Uterus (tissue), 4 donors: ENCODE results near the gene MRC2. TPM values are rescaled to one million over a fixed set of nuclear protein-coding genes. Genes with fewer than 3 reads are reported as not detected.

Experiments used
- DNase-seq, 2 donors: peaks; one replicate each; pipeline ENCODE4 v3.0.0-alpha.2; 2019 to 2020
- H3K27ac ChIP-seq, 2 donors: fragments of 200-600 bp; sonication (generic); 1 replicate in 1 of 2; 2 replicates in 1 of 2; pipeline ENCODE4 v1.5.1; 2016 to 2018
- H3K27me3 ChIP-seq, 2 donors: fragments of 200-600 bp; sonication (generic); one replicate each; pipeline ENCODE4 v1.5.1; 2018 to 2019; ENCODE audit warnings: control low read depth in 1 of 2
- H3K36me3 ChIP-seq, 2 donors: fragments of 200-600 bp; sonication (generic); one replicate each; pipeline ENCODE4 v1.5.1; 2019; ENCODE audit warnings: control low read depth in 1 of 2
- H3K4me1 ChIP-seq, 2 donors: fragments of 200-600 bp; sonication (generic); one replicate each; pipeline ENCODE4 v1.5.1; 2018 to 2019; ENCODE audit warnings: control low read depth in 1 of 2
- H3K4me3 ChIP-seq, 2 donors: fragments of 200-600 bp; sonication (generic); 1 replicate in 1 of 2; 2 replicates in 1 of 2; pipeline ENCODE4 v1.5.1; 2018 to 2019; ENCODE audit warnings: mild to moderate bottlenecking in 1 of 2
- H3K9me3 ChIP-seq, 2 donors: fragments of 200-600 bp; sonication (generic); one replicate each; pipeline ENCODE4 v1.5.1; 2019; ENCODE audit warnings: control low read depth in 1 of 2
- POLR2A ChIP-seq, 2 donors: fragments of 450-650 bp; IDR thresholded peaks; one replicate each; pipeline ENCODE4 v1.6.1; 2016; ENCODE audit warnings: antibody characterized with exemption in 2 of 2, mild to moderate bottlenecking in 1 of 2, moderate library complexity in 1 of 2
- intact Hi-C: fragments of 100-400 bp; cut with DNase I; formaldehyde crosslinking; loops from one replicate; pipeline ENCODE4 v1.15.1; 2023; ENCODE audit warnings: low total_unique reads
- total RNA-seq, 4 donors: library from RNA; depleted of rRNA in 3 of 4; stranded (reverse); fragments of >200 nt in 3 of 4; gene quantifications; one replicate each; pipeline versions ENCODE4 v1.1.0 to v1.2.4, GENCODE V29; 2014 to 2023
- TF ChIP-seq, protein P1 (sequence below), 4 experiments: fragments of 200-600 bp in 2 of 4; fragments of 450-650 bp in 2 of 4; sonication (generic) in 2 of 4; IDR thresholded peaks; one replicate each; pipeline ENCODE4 v1.5.1; 2016 to 2019; ENCODE audit warnings: antibody characterized with exemption in 4 of 4, mild to moderate bottlenecking in 2 of 4, moderate library complexity in 1 of 4
- donor health status: DM: yes; HTN: yes; CAD: no.

The MRC2 gene
- total RNA-seq, 4 donors from 2014 or later = 30.7 to 273 (median 102) TPM

DNA sequence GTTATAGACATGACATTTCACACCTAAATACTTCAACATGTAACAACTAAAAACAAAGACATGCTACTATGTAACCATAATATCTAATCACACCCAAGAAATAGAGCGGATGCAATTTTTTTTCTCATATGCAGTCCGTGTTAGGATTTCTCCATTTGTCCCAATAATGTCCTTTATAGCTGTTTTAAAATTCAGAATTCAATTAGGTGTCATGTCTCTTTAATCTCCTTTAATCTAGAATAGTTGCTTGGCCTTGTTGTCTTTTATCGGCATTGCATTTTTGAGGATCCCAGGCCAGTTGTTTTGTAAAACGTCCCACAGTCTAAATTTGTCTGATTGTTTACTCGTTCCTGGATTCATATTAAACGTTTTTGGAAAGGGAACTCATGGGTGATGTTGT lies 14.5 kb downstream of the MRC2 start:
- Histone ChIP-seq H3K36me3 (no peaks in the 10 kb centered on the region), H3K27ac (no peak overlapping the region), H3K27me3 (no peaks in the 10 kb centered on the region), H3K4me3 (no peak overlapping the region), H3K9me3 (no peaks in the 10 kb centered on the region), H3K4me1 (no peaks in the 10 kb centered on the region)
- intact Hi-C loops = no loop called here
- TF ChIP-seq, protein P1, sequence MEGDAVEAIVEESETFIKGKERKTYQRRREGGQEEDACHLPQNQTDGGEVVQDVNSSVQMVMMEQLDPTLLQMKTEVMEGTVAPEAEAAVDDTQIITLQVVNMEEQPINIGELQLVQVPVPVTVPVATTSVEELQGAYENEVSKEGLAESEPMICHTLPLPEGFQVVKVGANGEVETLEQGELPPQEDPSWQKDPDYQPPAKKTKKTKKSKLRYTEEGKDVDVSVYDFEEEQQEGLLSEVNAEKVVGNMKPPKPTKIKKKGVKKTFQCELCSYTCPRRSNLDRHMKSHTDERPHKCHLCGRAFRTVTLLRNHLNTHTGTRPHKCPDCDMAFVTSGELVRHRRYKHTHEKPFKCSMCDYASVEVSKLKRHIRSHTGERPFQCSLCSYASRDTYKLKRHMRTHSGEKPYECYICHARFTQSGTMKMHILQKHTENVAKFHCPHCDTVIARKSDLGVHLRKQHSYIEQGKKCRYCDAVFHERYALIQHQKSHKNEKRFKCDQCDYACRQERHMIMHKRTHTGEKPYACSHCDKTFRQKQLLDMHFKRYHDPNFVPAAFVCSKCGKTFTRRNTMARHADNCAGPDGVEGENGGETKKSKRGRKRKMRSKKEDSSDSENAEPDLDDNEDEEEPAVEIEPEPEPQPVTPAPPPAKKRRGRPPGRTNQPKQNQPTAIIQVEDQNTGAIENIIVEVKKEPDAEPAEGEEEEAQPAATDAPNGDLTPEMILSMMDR (IDR thresholded peaks at IDR 0.05) = no peak
- no peak for TF ChIP-seq POLR2A (IDR thresholded peaks at IDR 0.05)
- no peak for DNase-seq

DNA sequence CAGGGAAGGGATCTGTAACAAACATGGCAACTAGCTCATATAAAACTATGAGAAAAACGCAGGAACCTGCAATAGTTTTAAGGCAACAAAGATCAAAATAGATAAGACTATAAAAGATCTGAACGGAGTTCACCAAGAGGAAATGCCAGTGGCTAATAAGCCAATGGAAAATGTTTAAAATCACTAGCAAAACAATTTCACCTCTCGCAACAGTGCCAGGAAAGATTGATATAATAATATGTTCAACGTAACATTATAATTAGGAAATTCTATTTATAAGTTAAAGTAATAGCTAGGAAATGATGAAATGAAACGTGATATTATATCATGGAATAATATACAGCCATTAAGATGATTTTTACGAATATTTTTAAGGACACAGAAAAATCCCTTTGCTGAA lies 16.0 kb downstream of the MRC2 start:
- no peaks in the 10 kb centered on the region for H3K4me1 ChIP-seq
- H3K9me3 ChIP-seq = no peaks in the 10 kb centered on the region
- H3K27me3 ChIP-seq = no peaks in the 10 kb centered on the region
- TF ChIP-seq, protein P1 (IDR thresholded peaks at IDR 0.05) = no peak
- no peak for TF ChIP-seq POLR2A (IDR thresholded peaks at IDR 0.05)
- H3K36me3 ChIP-seq = no peaks in the 10 kb centered on the region
- intact Hi-C loops = no loop called here
- no peak overlapping the region for H3K4me3 ChIP-seq
- no peak overlapping the region for H3K27ac ChIP-seq
- DNase-seq = no peak

DNA sequence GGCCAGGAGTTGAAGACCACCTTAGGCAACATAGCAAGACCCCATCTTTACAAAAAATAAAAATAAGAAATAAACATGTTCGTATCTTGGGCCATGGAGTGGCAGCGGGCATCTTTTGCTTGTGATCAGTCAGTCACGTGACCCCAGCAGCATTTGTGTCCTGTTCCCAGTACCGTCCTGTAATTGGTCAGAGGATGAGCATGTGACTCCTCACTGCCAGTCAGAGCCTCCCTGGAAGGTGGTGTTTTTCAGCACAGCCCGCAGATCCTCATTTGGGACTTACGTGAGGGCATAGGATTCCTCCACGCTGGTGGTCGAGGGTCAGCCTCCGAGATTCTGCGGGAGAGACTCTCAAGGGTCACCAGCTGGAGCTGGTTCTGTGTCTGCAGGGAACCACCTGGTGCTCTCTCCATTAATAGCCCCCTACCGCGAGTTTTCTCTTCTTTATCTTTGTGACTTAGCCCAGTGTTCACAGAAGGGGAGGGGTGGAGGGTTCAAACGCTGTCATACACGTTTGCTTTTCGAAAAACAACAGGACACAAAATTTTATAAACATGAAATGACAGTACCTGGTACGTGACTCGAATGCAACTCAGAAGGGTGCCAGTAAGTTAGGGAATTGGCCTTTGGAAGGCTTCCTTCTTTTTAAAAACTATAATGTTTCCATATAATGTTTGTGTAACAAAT lies 17.2 kb downstream of the MRC2 start:
- Histone ChIP-seq H3K27me3 (no peaks in the 10 kb centered on the region), H3K9me3 (no peaks in the 10 kb centered on the region), H3K4me1 (no peaks in the 10 kb centered on the region), H3K27ac (no peak overlapping the region), H3K4me3 (no peak overlapping the region), H3K36me3 (no peaks in the 10 kb centered on the region)
- intact Hi-C loops = no loop called here
- TF ChIP-seq, protein P1 (IDR thresholded peaks at IDR 0.05) = no peak
- no peak for TF ChIP-seq POLR2A (IDR thresholded peaks at IDR 0.05)
- no peak for DNase-seq

- no peak for TF ChIP-seq POLR2A (IDR thresholded peaks at IDR 0.05)
- TF ChIP-seq, protein P1 (IDR thresholded peaks at IDR 0.05) = no peak
- intact Hi-C loops = no loop called here
- H3K9me3 ChIP-seq = no peaks in the 10 kb centered on the region
- DNase-seq = no peak
- H3K4me3 ChIP-seq = no peak overlapping the region
- no peaks in the 10 kb centered on the region for H3K27me3 ChIP-seq
- no peaks in the 10 kb centered on the region for H3K36me3 ChIP-seq
- H3K27ac ChIP-seq = peak overlapping the region; percentile 33 to 44
- H3K4me1 ChIP-seq = peaks cover 0 to 12% of the 10 kb centered on the region in 2 donors
Measured at GRCh38 chr17:62648251-62648955, 20.9 kb downstream of the MRC2 start.

DNA sequence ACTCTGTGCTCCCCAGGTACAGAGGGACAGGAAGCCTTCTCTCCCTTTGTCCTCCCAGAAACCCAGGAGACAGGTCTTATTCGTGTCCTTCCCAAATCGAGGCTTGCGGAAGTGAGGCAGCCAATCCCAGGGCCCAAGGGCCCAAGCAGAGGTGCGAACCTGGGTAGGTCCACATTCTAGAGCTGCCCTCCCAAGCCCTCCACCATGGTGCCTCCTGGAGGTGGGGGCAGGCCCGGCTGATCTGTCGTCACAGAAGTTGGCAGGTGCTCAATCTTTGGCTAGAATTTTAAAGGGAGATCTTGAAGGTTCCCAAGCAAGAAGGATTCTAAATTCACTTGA lies 21.5 kb downstream of the MRC2 start:
- Histone ChIP-seq H3K27ac (peak overlapping the region; percentile 33 to 44), H3K27me3 (no peaks in the 10 kb centered on the region), H3K9me3 (no peaks in the 10 kb centered on the region), H3K4me3 (no peak overlapping the region), H3K36me3 (no peaks in the 10 kb centered on the region), H3K4me1 (peaks cover 0 to 17% of the 10 kb centered on the region in 2 donors)
- no peak for DNase-seq
- TF ChIP-seq, protein P1 (IDR thresholded peaks at IDR 0.05) = no peak
- intact Hi-C loops = no loop called here
